HepG2 (cell line): ENCODE results near the gene RGS14. TPM values are rescaled to one million over a fixed set of nuclear protein-coding genes. Genes with fewer than 3 reads are reported as not detected.

Source experiments
- ATAC-seq: fragments of 200-7000 bp; cut with Tn5 transposase; 3 replicates; pipeline ENCODE4 v1.9.1; 2020; ENCODE audit warnings: mild to moderate bottlenecking, moderate library complexity
- BruUV-seq: library from RNA; stranded (reverse); fragments of 400-500 nt; replicated peaks from 2 replicates; lab custom pipeline; 2021; lab: Mats Ljungman, UMichigan
- CTCF ChIA-PET: fragments of 300-600 bp; formaldehyde crosslinking; extraction: SDS; loops from one replicate; lab custom pipeline; 2021; ENCODE audit warnings: low total read pairs, inconsistent platforms, low intra/inter-chr PET ratio; lab: Yijun Ruan, JAX
- POLR2A ChIA-PET: fragments of 350-600 bp; sonication (Branson Sonifier 250); formaldehyde crosslinking; loops from one replicate; lab custom pipeline; 2020; ENCODE audit warnings: antibody characterized with exemption, inconsistent platforms; lab: Yijun Ruan, JAX
- DNase-seq: peaks from one replicate; pipeline ENCODE4 v3.0.0-alpha.2; 2015; ENCODE audit warnings: low spot score
- FAIRE-seq: peaks from 3 replicates; lab custom pipeline; 2011; peaks lifted over from hg19 to GRCh38; lab: Jason Lieb, UNC
- H2AFZ ChIP-seq: one replicate; pipeline ENCODE4 v1.6.1; 2011; ENCODE audit warnings: low read length, inconsistent platforms
- H3K27ac ChIP-seq: fragments of 300-600 bp; 3 replicates; pipeline ENCODE4 v1.8.0; 2011; ENCODE audit warnings: mixed run types, mild to moderate bottlenecking, mixed read lengths, low read length, inconsistent platforms; ENCODE audit not compliant: insufficient read depth; ENCODE audit errors: extremely low read length
- H3K27me3 ChIP-seq, 2 experiments: fragments of 200-600 bp in 1 of 2; 2 replicates in 1 of 2; 3 replicates in 1 of 2; pipeline versions ENCODE4 v1.6.0 to v1.8.0; 2011; ENCODE audit warnings: low read length in 2 of 2, mild to moderate bottlenecking in 2 of 2, moderate library complexity in 2 of 2, inconsistent platforms in 1 of 2; ENCODE audit not compliant: insufficient read depth in 2 of 2, control insufficient read depth in 1 of 2
- H3K36me3 ChIP-seq, 2 experiments: fragments of 200-600 bp in 1 of 2; replicated peaks in 1 of 2; 2 replicates in 1 of 2; 3 replicates in 1 of 2; pipeline versions ENCODE4 v1.5.1 to v1.8.0; 2011; ENCODE audit warnings: low read length in 2 of 2, inconsistent platforms in 1 of 2; ENCODE audit not compliant: insufficient read depth in 2 of 2, control insufficient read depth in 1 of 2
- H3K4me1 ChIP-seq: 2 replicates; pipeline ENCODE4 v1.5.1; 2012; ENCODE audit warnings: low read length, inconsistent platforms; ENCODE audit not compliant: insufficient read depth
- H3K4me2 ChIP-seq: 2 replicates; pipeline ENCODE4 v1.6.0; 2011; ENCODE audit warnings: low read depth, low read length, inconsistent platforms
- H3K4me3 ChIP-seq, 3 experiments: fragments of 200-600 bp in 1 of 3; sonication (generic), shearing (Covaris generic) in 1 of 3; replicated peaks in 1 of 3; 2 replicates each; pipeline ENCODE4 v1.5.1; 2011 to 2016; ENCODE audit warnings: low read length in 3 of 3, inconsistent platforms in 2 of 3, low read depth in 2 of 3, mild to moderate bottlenecking in 2 of 3, control low read depth in 1 of 3, mixed read lengths in 1 of 3; ENCODE audit not compliant: insufficient read depth in 1 of 3
- H3K79me2 ChIP-seq: one replicate; pipeline ENCODE4 v1.6.1; 2011; ENCODE audit warnings: low read length, inconsistent platforms; ENCODE audit not compliant: insufficient read depth
- H3K9ac ChIP-seq: 2 replicates; pipeline ENCODE4 v1.6.0; 2011; ENCODE audit warnings: mild to moderate bottlenecking, low read depth, low read length, inconsistent platforms; ENCODE audit not compliant: insufficient read depth
- H3K9me3 ChIP-seq: 2 replicates; pipeline ENCODE4 v1.5.1; 2012; ENCODE audit warnings: mild to moderate bottlenecking, low read length
- H4K20me1 ChIP-seq: 2 replicates; pipeline ENCODE4 v1.6.0; 2011; ENCODE audit warnings: inconsistent platforms, mild to moderate bottlenecking, low read length, moderate library complexity; ENCODE audit not compliant: insufficient read depth
- MNT ChIP-seq: fragments of 450-650 bp; IDR thresholded peaks from 2 replicates; pipeline ENCODE4 v1.6.1; 2016
- ZBTB43 ChIP-seq: sonication (generic); formaldehyde crosslinking; conservative IDR thresholded peaks from 2 replicates; pipeline ENCODE4 v1.4.0; 2020; ENCODE audit warnings: missing genetic modification reagents
- WGBS: methylation state at CpG from one replicate; pipeline ENCODE4 v1.1.6; 2017; ENCODE audit warnings: low lambda C conversion rate; 5-methylcytosine and 5-hydroxymethylcytosine counted together
- in situ Hi-C: cut with HindIII; loops from 2 replicates; pipeline ENCODE4 v1.10.0; 2017; ENCODE audit warnings: low pct_unique_long_range_greater_than_20kb; ENCODE audit not compliant: extremely low pct_ligation_motif_present
- intact Hi-C: fragments of 100-400 bp; cut with micrococcal nuclease; formaldehyde crosslinking; loops from one replicate; pipeline ENCODE4 v1.10.0; 2022; ENCODE audit not compliant: unreplicated experiment
- polyA plus RNA-seq, 8 experiments: library from polyadenylated mRNA; depleted of rRNA in 3 of 8; stranded (reverse) in 7 of 8; unstranded in 1 of 8; fragments of >200 nt; fragmentation: Illumina TruSeq in 4 of 8; extraction: Trizol in 4 of 8; gene quantifications; 2 replicates each; pipeline versions ENCODE4 v1.2.1 to v1.2.3, GENCODE V29; 2011 to 2016; ENCODE audit warnings: low read depth in 4 of 8, missing spikeins in 1 of 8, mixed read lengths in 1 of 8; ENCODE audit not compliant: insufficient read depth in 1 of 8
- total RNA-seq, 5 experiments: library from RNA; depleted of rRNA; stranded (reverse); fragments of >200 nt; fragmentation: Illumina TruSeq; extraction: Trizol; gene quantifications; 2 replicates each; pipeline ENCODE4 v1.2.3, GENCODE V29; 2016; ENCODE audit warnings: low read depth in 1 of 5

The RGS14 gene
- total and polyA plus RNA-seq, 2 of the 13 experiments (the other 11 are each of a cell fraction or from before 2014, with no cell fraction given): 11.1 to 17.2 TPM

GRCh38 chr5:177367981-177368868 is 10.5 kb downstream of the RGS14 start:
- H2AFZ ChIP-seq: no peak overlapping the region
- DNase-seq: no peak
- no peak for FAIRE-seq
- peaks cover 85% of the 10 kb centered on the region for H3K4me1 ChIP-seq
- POLR2A ChIA-PET: interaction anchor here (0.8 to 7.9 kb wide), 5 partner anchors 11 to 106 kb away, joined by 3 to 239 read pairs (median 41); partner anchors contain the start of gene LMAN2
- no peaks in the 10 kb centered on the region for H4K20me1 ChIP-seq
- H3K79me2 ChIP-seq: peaks cover 8% of the 10 kb centered on the region
- 0 out of 5 replicates have a peak, but pooled peaks cover 0 to 4% of the 10 kb centered on the region in 2 experiments for H3K36me3 ChIP-seq
- no TSS peak for BruUV-seq
- H3K9me3 ChIP-seq: no peaks in the 10 kb centered on the region
- no peak overlapping the region for H3K4me2 ChIP-seq
- no peaks in the 10 kb centered on the region; a peak in 1 of 5 replicates for H3K27me3 ChIP-seq
- WGBS: 96% methylated on average over 27 of the region's 29 CpGs
- ATAC-seq: no peak
- intact Hi-C loops: loop anchor here (5.0 kb wide), 1 partner anchor 51 kb away; no protein-coding TSS in a partner anchor
- in situ Hi-C loops: loop anchor here (25.0 kb wide), 1 partner anchor 831 kb away; the partner anchor contains the start of genes CDHR2 and RNF44
- no peak overlapping the region for H3K4me3 ChIP-seq
- TF ChIP-seq ZBTB43 (CRISPR knock-in tag) (no peak), MNT (0 out of 2 replicates have a peak, but pooled peaks have one; percentile 11)
- CTCF ChIA-PET: no interaction called here
- no peak overlapping the region for H3K27ac ChIP-seq
- H3K9ac ChIP-seq: no peak overlapping the region
